ENCODE data around the gene MS4A5.

- no peak for TF ChIP-seq EZH2phosphoT487 (IDR thresholded peaks at IDR 0.05; ENCODE audit: borderline replicate concordance, low read length)
- TF ChIP-seq CTCF (IDR thresholded peaks at IDR 0.05; ENCODE audit: low read depth, low read length, poor library complexity, severe bottlenecking): peak; percentile 93
These were observed 56.6 kb downstream of the MS4A5 start for GRCh38 chr11:60485987-60486386.
